NCI-H69 (cell line): ENCODE results near the gene PRKCG.
"Not testable (repeated sequence)": the region's sequence is repeated elsewhere in the genome, so short reads cannot be mapped to it uniquely, and the experiment has no call there.

Experiments
- DNase-seq: peaks from one replicate; lab custom pipeline; 2025; lab: John Stamatoyannopoulos, UW

Gene PRKCG

GRCh38 chr19:53944933-53945332 lies 62.9 kb downstream of the PRKCG start:
- DNase-seq: no peak

- no peak for DNase-seq
These were observed 63.4 kb downstream of the PRKCG start for GRCh38 chr19:53945441-53945840.

- no peak for DNase-seq
These were observed 64.0 kb downstream of the PRKCG start for GRCh38 chr19:53945998-53946397.

- peak; percentile 29 for DNase-seq
These were observed 65.6 kb downstream of the PRKCG start for GRCh38 chr19:53947624-53948023.

GRCh38 chr19:53948611-53949010 lies 66.6 kb downstream of the PRKCG start:
- DNase-seq: not testable (repeated sequence)

GRCh38 chr19:53951436-53951835 lies 69.4 kb downstream of the PRKCG start:
- DNase-seq: no peak

GRCh38 chr19:53951947-53952346 lies 70.0 kb downstream of the PRKCG start:
- no peak for DNase-seq

DNA sequence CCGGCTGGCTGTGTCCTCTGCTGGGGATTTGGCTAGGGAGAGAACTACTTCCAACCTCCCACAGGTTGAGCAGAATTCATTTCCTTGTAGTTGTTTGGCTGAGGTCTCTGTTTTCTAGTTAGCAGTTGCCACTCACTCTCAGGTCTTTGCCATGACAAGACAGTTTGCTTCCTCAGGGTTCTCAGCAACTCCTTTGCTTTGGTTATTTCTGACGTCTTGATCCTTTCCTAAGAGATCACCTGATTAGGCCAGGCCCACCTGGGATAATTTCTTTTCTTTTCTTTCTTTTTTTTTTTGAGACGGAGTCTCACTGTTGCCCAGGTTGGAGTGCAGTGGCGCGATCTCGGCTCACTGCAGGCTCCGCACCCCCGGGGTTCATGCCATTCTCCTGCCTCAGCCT lies 71.4 kb downstream of the PRKCG start:
- no peak for DNase-seq
